ENCODE results near the gene ZAR1L.

The ZAR1L gene

DNA sequence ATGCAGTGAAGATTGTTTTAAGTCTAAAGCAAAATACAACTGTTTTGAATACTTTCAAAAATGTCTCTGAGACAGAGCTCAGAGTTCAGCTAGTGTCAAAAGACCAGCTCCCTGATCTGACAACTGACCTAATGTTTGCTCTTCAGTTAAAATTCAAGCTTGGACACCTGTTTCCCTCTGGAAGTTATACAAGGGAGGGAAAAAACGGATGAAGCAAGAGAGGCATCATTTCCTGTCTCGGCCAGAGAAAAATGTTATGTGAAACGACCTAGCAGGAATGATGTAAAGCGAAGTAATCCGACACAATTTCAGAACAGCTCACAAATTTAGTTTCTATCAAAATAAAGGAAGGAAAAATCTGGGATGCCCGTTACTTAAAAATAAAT, 59.4 kb downstream of the ZAR1L start:
- no peak for DNase-seq (ENCODE audit: low spot score)

DNA sequence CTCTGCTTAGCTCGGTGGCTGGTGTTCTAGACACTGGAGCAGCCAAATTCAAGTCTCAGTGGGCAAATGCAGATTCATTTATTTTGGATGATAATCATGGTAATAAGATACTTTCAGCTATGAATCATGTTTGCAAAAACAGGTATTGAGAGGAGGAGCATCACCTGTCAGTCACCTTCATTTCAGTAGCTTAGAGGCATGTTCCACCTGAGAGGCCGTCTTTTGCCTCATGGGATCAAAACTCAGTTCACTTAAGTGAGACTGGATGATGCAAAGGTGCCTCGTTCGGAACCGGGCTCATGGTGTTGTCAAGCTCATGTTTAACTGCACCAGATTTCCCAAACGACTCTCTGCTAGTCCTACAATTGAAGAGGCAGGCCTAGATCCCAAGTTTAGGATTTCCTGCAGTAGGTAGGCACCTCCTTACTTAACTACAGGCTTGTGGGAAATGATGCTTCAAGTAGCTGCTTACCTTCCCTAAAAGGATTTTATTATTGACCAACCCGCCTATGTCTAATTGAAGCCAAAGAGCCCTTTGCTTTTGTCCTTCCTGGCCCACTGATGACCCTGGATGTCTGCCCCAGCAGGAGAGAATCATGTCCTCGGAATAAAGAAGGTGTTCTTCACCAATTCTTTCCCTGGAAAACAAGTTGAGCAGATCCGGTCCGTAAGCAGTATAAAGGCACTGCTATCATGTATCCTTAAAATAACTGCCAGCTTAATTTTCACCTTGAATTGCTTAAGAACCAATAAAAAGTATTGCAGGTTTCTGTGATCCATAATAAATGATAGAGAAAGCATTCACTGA, 60.0 kb downstream of the ZAR1L start:
- no peak for DNase-seq (ENCODE audit: low spot score)

DNA sequence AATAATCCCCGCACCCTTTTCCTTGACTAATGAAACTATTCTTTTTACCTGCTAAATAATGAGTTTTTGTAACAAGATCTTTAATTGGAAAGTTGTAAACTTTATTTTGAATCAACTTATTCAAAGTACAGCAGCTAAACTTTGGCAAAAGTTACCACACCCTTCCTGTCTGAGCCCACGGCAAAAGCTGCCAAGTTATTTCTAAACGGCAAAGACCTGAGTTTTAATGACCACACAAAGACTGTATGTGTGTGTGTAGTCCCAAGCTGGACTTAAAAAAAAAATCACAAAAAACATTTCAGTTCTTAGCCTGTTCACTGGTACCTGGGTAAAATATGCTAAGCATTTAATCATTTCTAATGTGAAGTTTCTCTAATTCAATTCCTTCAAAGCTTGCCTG, 60.7 kb downstream of the ZAR1L start:
- DNase-seq (ENCODE audit: low spot score), result no peak

DNA sequence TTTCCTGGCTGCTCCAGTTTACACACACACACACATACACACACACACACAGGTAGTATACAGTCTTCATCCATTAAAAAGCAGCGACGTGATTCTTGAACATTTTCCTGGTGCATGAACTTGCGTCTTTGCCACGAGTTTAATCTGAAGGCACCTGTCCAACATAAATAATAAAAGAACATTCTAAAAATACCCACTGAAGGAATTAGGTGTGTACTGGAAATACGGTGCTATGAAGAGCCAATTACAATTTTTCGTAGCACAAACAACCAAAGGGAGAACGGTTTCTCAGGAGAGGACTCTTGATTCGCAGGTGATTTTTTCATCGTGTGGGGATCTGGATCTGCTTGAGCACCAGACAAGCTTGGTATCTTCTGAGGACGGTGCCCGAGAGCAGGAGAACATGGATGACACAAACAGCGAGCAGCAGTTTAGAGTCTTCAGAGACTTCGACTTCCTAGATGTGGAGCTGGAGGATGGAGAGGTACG, 61.2 kb downstream of the ZAR1L start:
- no peak for DNase-seq (ENCODE audit: low spot score)
